ENCODE measurements around the gene AFF1. TPM values are rescaled to one million over a fixed set of nuclear protein-coding genes. Genes with fewer than 3 reads are reported as not detected.

Gene AFF1
- total RNA-seq, 4 donors from 2014 or later = 72.5 to 128 (median 108) TPM

DNA sequence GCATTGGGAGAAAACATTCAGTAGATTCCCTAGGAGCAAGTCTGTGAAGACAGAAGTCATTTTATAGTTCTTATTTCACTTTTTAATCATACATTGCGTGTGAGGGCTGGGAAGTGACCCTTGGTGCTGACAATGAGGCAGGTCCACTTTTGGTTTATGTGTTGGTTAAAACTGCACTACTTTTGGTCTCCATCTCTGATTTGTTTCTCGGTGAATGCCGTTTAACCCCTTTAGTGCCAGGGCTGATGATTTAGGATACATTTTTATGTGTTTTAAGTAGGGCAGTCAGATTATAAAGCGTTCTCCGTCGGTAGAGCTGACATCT lies 110.4 kb downstream of the AFF1 start:
- H3K4me1 ChIP-seq = peaks cover 0 to 11% (median 0%) of the 10 kb centered on the region in 4 donors
- H3K4me3 ChIP-seq = no peak overlapping the region
- TF ChIP-seq, protein P1, sequence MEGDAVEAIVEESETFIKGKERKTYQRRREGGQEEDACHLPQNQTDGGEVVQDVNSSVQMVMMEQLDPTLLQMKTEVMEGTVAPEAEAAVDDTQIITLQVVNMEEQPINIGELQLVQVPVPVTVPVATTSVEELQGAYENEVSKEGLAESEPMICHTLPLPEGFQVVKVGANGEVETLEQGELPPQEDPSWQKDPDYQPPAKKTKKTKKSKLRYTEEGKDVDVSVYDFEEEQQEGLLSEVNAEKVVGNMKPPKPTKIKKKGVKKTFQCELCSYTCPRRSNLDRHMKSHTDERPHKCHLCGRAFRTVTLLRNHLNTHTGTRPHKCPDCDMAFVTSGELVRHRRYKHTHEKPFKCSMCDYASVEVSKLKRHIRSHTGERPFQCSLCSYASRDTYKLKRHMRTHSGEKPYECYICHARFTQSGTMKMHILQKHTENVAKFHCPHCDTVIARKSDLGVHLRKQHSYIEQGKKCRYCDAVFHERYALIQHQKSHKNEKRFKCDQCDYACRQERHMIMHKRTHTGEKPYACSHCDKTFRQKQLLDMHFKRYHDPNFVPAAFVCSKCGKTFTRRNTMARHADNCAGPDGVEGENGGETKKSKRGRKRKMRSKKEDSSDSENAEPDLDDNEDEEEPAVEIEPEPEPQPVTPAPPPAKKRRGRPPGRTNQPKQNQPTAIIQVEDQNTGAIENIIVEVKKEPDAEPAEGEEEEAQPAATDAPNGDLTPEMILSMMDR (IDR thresholded peaks at IDR 0.05) = no peak
- no peak for TF ChIP-seq POLR2A (IDR thresholded peaks at IDR 0.05)
- H3K9me3 ChIP-seq = no peaks in the 10 kb centered on the region
- H3K36me3 ChIP-seq = peaks cover 0 to 15% (median 0%) of the 10 kb centered on the region in 3 donors
- peak overlapping the region in 3 of 4 donors; percentile 25 to 66 (median 32) for H3K27ac ChIP-seq
- no peaks in the 10 kb centered on the region for H3K27me3 ChIP-seq
- DNase-seq = no peak

DNA sequence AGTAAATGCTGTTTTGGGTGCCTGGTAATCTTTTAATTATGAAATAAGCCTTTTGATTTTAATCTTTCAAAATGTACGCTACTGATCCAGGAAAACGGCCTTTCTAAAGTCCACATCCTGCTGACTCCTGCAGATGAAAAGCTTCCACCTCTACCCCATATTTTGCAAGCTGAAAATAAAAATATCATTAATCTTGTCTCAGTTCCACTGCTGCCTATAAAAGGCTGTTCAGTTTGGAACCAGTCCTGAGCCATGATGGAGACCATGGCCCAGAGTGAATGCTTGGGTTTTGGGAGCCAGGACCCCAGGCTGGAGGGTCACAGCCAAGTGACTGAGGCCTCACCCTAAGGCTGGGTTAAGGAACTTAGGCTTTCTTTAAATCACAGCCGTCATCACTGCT lies 110.8 kb downstream of the AFF1 start:
- Histone ChIP-seq H3K27ac (peak overlapping the region in 3 of 4 donors; percentile 25 to 66 (median 32)), H3K36me3 (peaks cover 0 to 15% (median 0%) of the 10 kb centered on the region in 3 donors), H3K4me1 (peaks cover 0 to 11% (median 0%) of the 10 kb centered on the region in 4 donors), H3K27me3 (no peaks in the 10 kb centered on the region), H3K4me3 (no peak overlapping the region), H3K9me3 (no peaks in the 10 kb centered on the region)
- TF ChIP-seq POLR2A (IDR thresholded peaks at IDR 0.05) = no peak
- TF ChIP-seq, protein P1 (IDR thresholded peaks at IDR 0.05) = no peak
- no peak for DNase-seq

DNA sequence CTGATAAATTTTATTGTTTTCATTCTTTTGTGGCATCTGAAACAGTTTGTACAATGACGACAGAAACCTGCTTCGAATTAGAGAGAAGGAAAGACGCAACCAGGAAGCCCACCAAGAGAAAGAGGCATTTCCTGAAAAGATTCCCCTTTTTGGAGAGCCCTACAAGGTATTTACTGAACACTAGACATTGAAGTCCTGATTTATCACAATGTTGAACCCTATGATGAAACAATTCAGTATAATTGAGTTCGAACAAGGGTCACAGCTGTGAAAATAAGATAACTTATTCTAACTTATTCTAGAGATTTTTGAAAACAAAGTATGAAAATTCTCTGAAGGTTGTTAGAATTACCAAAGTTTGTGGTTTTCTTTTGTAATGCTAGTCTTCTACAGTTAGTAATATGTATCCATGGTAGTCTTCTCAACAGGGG lies 111.3 kb downstream of the AFF1 start:
- TF ChIP-seq, protein P1 (IDR thresholded peaks at IDR 0.05) = no peak
- no peak for TF ChIP-seq POLR2A (IDR thresholded peaks at IDR 0.05)
- Histone ChIP-seq H3K4me1 (peaks cover 0 to 7% (median 0%) of the 10 kb centered on the region in 4 donors), H3K4me3 (no peak overlapping the region), H3K9me3 (no peaks in the 10 kb centered on the region), H3K27ac (peak overlapping the region in 3 of 4 donors; percentile 25 to 66 (median 32)), H3K36me3 (peaks cover 0 to 17% (median 0%) of the 10 kb centered on the region in 3 donors), H3K27me3 (no peaks in the 10 kb centered on the region)
- no peak for DNase-seq

DNA sequence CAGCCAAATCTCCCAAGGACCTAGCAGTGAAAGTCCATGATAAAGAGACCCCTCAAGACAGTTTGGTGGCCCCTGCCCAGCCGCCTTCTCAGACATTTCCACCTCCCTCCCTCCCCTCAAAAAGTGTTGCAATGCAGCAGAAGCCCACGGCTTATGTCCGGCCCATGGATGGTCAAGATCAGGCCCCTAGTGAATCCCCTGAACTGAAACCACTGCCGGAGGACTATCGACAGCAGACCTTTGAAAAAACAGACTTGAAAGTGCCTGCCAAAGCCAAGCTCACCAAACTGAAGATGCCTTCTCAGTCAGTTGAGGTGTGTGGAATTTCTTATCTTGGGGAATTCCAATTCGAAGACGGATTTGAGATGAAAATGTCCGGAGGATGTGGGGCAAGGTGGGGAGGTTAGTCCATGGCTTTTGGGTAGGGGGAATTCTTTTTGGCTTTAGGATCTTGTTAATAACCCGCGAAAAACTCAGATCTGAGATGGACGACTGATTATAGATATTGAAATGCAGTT lies 112.5 kb downstream of the AFF1 start:
- Histone ChIP-seq H3K4me1 (peaks cover 0 to 5% (median 0%) of the 10 kb centered on the region in 4 donors), H3K27ac (no peak overlapping the region), H3K27me3 (no peaks in the 10 kb centered on the region), H3K36me3 (peaks cover 0 to 22% (median 0%) of the 10 kb centered on the region in 3 donors), H3K9me3 (no peaks in the 10 kb centered on the region), H3K4me3 (no peak overlapping the region)
- TF ChIP-seq, protein P1 (IDR thresholded peaks at IDR 0.05) = no peak
- TF ChIP-seq POLR2A (IDR thresholded peaks at IDR 0.05) = no peak
- DNase-seq = no peak

DNA sequence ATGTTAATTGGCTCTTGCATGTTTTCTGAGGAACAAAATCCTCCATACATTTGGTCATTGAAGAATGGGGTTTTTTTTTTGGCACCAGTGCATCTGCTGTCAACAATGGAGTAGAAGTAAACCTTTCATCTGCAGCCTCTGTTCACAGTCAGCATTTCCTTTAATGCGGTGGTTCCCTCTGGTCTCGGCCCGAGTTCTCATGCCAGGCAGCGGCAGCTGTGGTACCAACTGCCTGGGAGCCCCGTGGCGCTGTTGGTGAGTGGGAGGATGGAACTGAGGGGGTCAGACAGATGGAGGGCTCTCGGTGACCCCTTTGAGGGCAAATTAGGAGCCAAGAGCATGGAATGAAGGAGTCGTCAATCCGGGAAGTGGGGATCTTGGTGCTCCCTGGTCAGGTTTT lies 114.7 kb downstream of the AFF1 start:
- no peak overlapping the region for H3K27ac ChIP-seq
- H3K27me3 ChIP-seq = no peaks in the 10 kb centered on the region

More for the DNA sequence above, 114.7 kb downstream of the AFF1 start:
- DNase-seq = no peak
- Histone ChIP-seq H3K9me3 (no peaks in the 10 kb centered on the region), H3K4me1 (peaks cover 0 to 25% (median 3%) of the 10 kb centered on the region in 4 donors), H3K36me3 (peaks cover 0 to 22% (median 0%) of the 10 kb centered on the region in 3 donors), H3K4me3 (no peak overlapping the region)
- no peak for TF ChIP-seq POLR2A (IDR thresholded peaks at IDR 0.05)
- TF ChIP-seq, protein P1 (IDR thresholded peaks at IDR 0.05) = no peak
